BLaER1 (cell line): ENCODE measurements around the gene TMED1.

Experiments
- H3K27ac ChIP-seq: shearing (Covaris generic); formaldehyde crosslinking; 2 replicates; pipeline ENCODE4 v1.8.1; 2022
- H3K27me3 ChIP-seq: shearing (Covaris generic); formaldehyde crosslinking; 2 replicates; pipeline ENCODE4 v1.8.1; 2022
- H3K36me3 ChIP-seq: shearing (Covaris generic); formaldehyde crosslinking; 2 replicates; pipeline ENCODE4 v1.8.1; 2022
- H3K4me1 ChIP-seq: shearing (Covaris generic); formaldehyde crosslinking; 2 replicates; pipeline ENCODE4 v1.8.1; 2022
- H3K4me2 ChIP-seq: shearing (Covaris generic); formaldehyde crosslinking; 2 replicates; pipeline ENCODE4 v1.8.1; 2022
- H3K4me3 ChIP-seq: shearing (Covaris generic); formaldehyde crosslinking; 2 replicates; pipeline ENCODE4 v1.8.1; 2022
- H3K9ac ChIP-seq: shearing (Covaris generic); formaldehyde crosslinking; 2 replicates; pipeline ENCODE4 v1.8.1; 2022
- H3K9me3 ChIP-seq: shearing (Covaris generic); formaldehyde crosslinking; 2 replicates; pipeline ENCODE4 v1.8.1; 2022
- H4K20me1 ChIP-seq: shearing (Covaris generic); formaldehyde crosslinking; 2 replicates; pipeline ENCODE4 v1.8.1; 2022
- Cebpa-rat ChIP-seq: shearing (Covaris generic); IDR thresholded peaks from 2 replicates; pipeline ENCODE4 v1.8.1; 2022

The TMED1 gene

GRCh38 chr19:10835089-10835753 is 791 bp downstream of the TMED1 start:
- TF ChIP-seq Cebpa-rat: no peak
- Histone ChIP-seq H3K9me3 (peaks cover 35% of the 10 kb centered on the region), H3K4me3 (peak overlapping the region; percentile 81), H3K36me3 (peaks cover 50% of the 10 kb centered on the region), H3K4me1 (peaks cover 13% of the 10 kb centered on the region), H3K27me3 (no peaks in the 10 kb centered on the region), H3K4me2 (peak overlapping the region; percentile 81), H3K27ac (0 out of 2 replicates have a peak overlapping the region, but pooled peaks have one; percentile 95), H4K20me1 (peaks cover 53% of the 10 kb centered on the region), H3K9ac (no peak overlapping the region)

- peaks cover 69% of the 10 kb centered on the region for H4K20me1 ChIP-seq
- peaks cover 73% of the 10 kb centered on the region for H3K36me3 ChIP-seq
- no peak overlapping the region for H3K4me2 ChIP-seq
Observed at GRCh38 chr19:10832939-10833296, 3.1 kb downstream of the TMED1 start.

DNA sequence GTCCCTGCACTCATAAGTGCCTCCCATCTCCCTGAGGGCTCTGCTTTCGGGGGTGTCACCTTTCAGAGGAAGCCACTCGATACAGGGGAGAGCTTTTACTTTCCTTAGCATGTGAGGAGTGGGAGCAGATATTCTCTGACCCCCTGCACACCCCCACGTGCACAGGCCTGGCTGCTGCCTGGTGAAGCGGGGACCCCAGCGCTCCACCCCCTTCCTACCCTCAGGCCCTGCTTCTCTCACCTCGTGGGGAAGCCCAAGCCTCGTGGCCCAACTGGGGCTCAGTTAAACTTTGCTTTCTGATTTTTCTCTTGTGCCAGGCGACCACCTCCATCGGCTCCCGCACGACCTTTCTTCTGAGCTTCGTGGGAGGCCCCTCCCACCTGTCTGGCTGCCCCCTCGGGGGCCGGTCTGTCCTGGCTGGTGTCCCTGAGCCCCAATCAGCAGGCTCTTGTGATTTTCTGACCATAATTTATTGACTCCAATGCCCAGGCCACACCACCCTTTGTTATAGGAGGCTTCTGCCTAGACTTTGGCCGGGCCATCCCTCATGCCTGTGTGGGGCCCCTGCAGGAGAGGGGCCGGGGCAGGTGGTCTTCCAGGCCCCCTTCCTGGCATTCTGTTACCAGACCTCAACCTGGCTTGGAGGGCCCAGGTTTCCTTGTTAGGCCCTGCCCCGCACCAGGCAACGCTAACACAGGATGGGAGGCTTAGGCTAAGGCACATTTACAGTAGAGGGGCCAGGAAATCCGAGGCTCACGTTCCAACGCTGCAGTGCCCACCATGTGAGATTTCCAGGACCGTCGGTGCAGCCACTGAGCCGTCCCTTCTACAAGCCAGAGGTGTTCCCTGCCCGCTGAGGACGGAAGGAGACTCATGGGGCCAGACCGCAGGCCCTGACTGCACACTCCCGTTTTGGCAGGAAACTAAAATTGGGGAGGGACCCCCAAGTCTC is 3.7 kb downstream of the TMED1 start:
- H3K36me3 ChIP-seq: peaks cover 79% of the 10 kb centered on the region
- H3K4me2 ChIP-seq: no peak overlapping the region
- H3K9ac ChIP-seq: no peak overlapping the region

More at GRCh38 chr19:10832939-10833296, 3.1 kb downstream of the TMED1 start:
- Histone ChIP-seq H3K9ac (no peak overlapping the region), H3K4me1 (peaks cover 13% of the 10 kb centered on the region), H3K9me3 (peaks cover 13% of the 10 kb centered on the region; the same call in 1 of the 2 replicates), H3K4me3 (no peak overlapping the region), H3K27me3 (no peaks in the 10 kb centered on the region), H3K27ac (no peak overlapping the region)
- TF ChIP-seq Cebpa-rat: no peak

GRCh38 chr19:10830931-10831779 is 4.9 kb downstream of the TMED1 start:
- Histone ChIP-seq H3K4me1 (peaks cover 13% of the 10 kb centered on the region), H3K27ac (no peak overlapping the region), H3K9ac (no peak overlapping the region), H3K4me3 (no peak overlapping the region), H3K27me3 (no peaks in the 10 kb centered on the region), H3K4me2 (no peak overlapping the region), H4K20me1 (peaks cover 77% of the 10 kb centered on the region), H3K9me3 (no peaks in the 10 kb centered on the region), H3K36me3 (peaks cover 90% of the 10 kb centered on the region)
- no peak for TF ChIP-seq Cebpa-rat

More for the DNA sequence above, 3.7 kb downstream of the TMED1 start:
- H3K27ac ChIP-seq: no peak overlapping the region
- no peak for TF ChIP-seq Cebpa-rat
- H4K20me1 ChIP-seq: peaks cover 69% of the 10 kb centered on the region
- no peaks in the 10 kb centered on the region for H3K27me3 ChIP-seq
- H3K4me3 ChIP-seq: no peak overlapping the region
- peaks cover 13% of the 10 kb centered on the region for H3K4me1 ChIP-seq
- H3K9me3 ChIP-seq: peaks cover 7% of the 10 kb centered on the region; the same call in 1 of the 2 replicates

DNA sequence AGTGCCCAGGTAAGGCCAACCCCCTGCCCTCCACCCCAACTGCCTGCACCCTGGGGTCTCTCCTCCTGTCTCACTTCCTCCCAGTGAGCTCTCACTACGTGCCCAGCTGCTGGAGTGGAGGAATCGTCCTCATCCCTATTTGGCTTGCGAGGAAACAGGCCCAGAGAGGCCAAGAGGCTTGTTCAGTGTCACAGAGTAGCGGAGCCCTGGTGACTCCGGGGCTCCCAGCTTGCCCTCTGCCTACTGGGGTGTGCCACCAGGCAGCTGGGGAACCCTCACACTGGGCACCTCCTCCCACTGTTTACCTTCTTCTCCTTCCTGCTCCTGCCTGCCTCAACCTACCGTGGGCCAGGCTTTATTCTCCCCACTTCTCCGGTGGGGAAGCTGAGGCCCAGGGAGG is 5.6 kb downstream of the TMED1 start:
- Histone ChIP-seq H4K20me1 (peaks cover 83% of the 10 kb centered on the region), H3K4me2 (no peak overlapping the region), H3K4me3 (no peak overlapping the region), H3K27ac (no peak overlapping the region), H3K27me3 (no peaks in the 10 kb centered on the region), H3K9ac (no peak overlapping the region), H3K9me3 (no peaks in the 10 kb centered on the region), H3K36me3 (peaks cover 98% of the 10 kb centered on the region), H3K4me1 (peaks cover 20% of the 10 kb centered on the region)
- no peak for TF ChIP-seq Cebpa-rat

GRCh38 chr19:10829967-10830366 is 6.0 kb downstream of the TMED1 start:
- H3K27ac ChIP-seq: no peak overlapping the region
- H4K20me1 ChIP-seq: peaks cover 80% of the 10 kb centered on the region
- peaks cover 17% of the 10 kb centered on the region for H3K4me1 ChIP-seq
- TF ChIP-seq Cebpa-rat: no peak
- no peaks in the 10 kb centered on the region for H3K27me3 ChIP-seq
- no peak overlapping the region for H3K4me3 ChIP-seq
- no peak overlapping the region for H3K4me2 ChIP-seq
- H3K9me3 ChIP-seq: no peaks in the 10 kb centered on the region
- no peak overlapping the region for H3K9ac ChIP-seq
- peaks cover 98% of the 10 kb centered on the region for H3K36me3 ChIP-seq

GRCh38 chr19:10828981-10829821 is 6.8 kb downstream of the TMED1 start:
- Histone ChIP-seq H3K36me3 (peaks cover 99% of the 10 kb centered on the region), H3K4me2 (no peak overlapping the region), H3K27ac (0 out of 2 replicates have a peak overlapping the region, but pooled peaks have one; percentile 38), H3K4me3 (no peak overlapping the region), H3K4me1 (peaks cover 16% of the 10 kb centered on the region), H3K9me3 (no peaks in the 10 kb centered on the region), H3K9ac (no peak overlapping the region), H3K27me3 (no peaks in the 10 kb centered on the region), H4K20me1 (peaks cover 73% of the 10 kb centered on the region)
- no peak for TF ChIP-seq Cebpa-rat

GRCh38 chr19:10826846-10827245 is 9.2 kb downstream of the TMED1 start:
- Histone ChIP-seq H3K4me3 (no peak overlapping the region), H3K27me3 (no peaks in the 10 kb centered on the region), H4K20me1 (peaks cover 49% of the 10 kb centered on the region), H3K9ac (no peak overlapping the region), H3K36me3 (peaks cover 99% of the 10 kb centered on the region), H3K9me3 (no peaks in the 10 kb centered on the region), H3K27ac (no peak overlapping the region), H3K4me2 (0 out of 2 replicates have a peak overlapping the region, but pooled peaks have one; percentile 31), H3K4me1 (peaks cover 16% of the 10 kb centered on the region)
- no peak for TF ChIP-seq Cebpa-rat
